OCI-LY3 (cell line): ENCODE measurements around the gene BACE1-AS.

Experiments used
- EZH2phosphoT487 ChIP-seq: fragments of 200-600 bp; shearing (Covaris generic); IDR thresholded peaks from 2 replicates; pipeline ENCODE4 v1.6.1; 2018; ENCODE audit warnings: antibody characterized with exemption, mixed run types, low read depth
- TF ChIP-seq, protein P1 (sequence below): fragments of 200-600, 300-600 bp; sonication (generic); IDR thresholded peaks from 2 replicates; pipeline ENCODE4 v1.5.1; 2014; ENCODE audit warnings: antibody characterized with exemption, low read length, low read depth

DNA sequence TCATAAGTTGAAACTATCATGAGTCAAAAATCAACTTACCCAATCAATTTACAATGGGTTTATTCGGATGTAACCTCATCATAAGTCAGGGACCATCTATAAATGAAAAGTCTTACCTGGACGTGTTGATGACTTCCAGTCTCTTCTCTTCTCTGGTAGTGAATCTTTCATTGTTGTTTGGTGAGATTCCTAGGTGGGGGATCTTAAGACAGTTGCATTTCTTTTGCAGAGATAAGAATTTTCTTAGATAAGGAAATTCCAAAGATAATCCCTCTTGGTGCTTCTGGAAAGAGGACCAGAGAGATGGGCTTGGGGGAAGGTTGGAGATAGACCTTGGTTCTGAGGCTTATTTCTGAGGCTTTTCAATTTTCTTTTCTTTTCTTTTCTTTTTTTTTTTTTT is 21.3 kb upstream of the BACE1-AS start:
- TF ChIP-seq, protein P1, sequence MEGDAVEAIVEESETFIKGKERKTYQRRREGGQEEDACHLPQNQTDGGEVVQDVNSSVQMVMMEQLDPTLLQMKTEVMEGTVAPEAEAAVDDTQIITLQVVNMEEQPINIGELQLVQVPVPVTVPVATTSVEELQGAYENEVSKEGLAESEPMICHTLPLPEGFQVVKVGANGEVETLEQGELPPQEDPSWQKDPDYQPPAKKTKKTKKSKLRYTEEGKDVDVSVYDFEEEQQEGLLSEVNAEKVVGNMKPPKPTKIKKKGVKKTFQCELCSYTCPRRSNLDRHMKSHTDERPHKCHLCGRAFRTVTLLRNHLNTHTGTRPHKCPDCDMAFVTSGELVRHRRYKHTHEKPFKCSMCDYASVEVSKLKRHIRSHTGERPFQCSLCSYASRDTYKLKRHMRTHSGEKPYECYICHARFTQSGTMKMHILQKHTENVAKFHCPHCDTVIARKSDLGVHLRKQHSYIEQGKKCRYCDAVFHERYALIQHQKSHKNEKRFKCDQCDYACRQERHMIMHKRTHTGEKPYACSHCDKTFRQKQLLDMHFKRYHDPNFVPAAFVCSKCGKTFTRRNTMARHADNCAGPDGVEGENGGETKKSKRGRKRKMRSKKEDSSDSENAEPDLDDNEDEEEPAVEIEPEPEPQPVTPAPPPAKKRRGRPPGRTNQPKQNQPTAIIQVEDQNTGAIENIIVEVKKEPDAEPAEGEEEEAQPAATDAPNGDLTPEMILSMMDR: no peak
- TF ChIP-seq EZH2phosphoT487: no peak
